Jurkat, Clone E6-1 (cell line): ENCODE results near the gene TMED4.

Experiments
- DNase-seq: peaks from one replicate; pipeline ENCODE4 v3.0.0-alpha.2; 2011; ENCODE audit warnings: low read depth, low spot score
- H3K4me3 ChIP-seq: 2 replicates; pipeline ENCODE4 v1.5.1; 2011; ENCODE audit warnings: mild to moderate bottlenecking, low read length, control low read depth, moderate library complexity

TMED4 gene

DNA sequence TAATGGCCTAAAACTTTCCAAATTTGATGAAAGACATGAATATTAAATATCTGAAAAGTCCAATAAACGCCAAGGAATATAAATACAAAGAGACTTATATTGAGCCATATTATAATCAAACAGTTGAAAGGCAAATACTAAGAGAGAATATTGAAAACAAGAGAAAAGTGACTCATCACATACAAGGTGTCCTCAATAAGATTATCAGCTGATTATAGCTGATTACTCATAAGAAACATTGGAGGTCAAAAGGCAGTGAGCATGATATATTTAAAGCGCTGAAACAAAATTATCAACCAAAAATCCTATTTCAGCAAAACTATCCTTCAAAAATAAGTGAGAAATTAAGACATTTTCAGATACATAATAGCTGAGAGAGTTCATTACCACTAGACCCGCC lies 33.1 kb downstream of the TMED4 start:
- no peak overlapping the region for H3K4me3 ChIP-seq
- no peak for DNase-seq

DNA sequence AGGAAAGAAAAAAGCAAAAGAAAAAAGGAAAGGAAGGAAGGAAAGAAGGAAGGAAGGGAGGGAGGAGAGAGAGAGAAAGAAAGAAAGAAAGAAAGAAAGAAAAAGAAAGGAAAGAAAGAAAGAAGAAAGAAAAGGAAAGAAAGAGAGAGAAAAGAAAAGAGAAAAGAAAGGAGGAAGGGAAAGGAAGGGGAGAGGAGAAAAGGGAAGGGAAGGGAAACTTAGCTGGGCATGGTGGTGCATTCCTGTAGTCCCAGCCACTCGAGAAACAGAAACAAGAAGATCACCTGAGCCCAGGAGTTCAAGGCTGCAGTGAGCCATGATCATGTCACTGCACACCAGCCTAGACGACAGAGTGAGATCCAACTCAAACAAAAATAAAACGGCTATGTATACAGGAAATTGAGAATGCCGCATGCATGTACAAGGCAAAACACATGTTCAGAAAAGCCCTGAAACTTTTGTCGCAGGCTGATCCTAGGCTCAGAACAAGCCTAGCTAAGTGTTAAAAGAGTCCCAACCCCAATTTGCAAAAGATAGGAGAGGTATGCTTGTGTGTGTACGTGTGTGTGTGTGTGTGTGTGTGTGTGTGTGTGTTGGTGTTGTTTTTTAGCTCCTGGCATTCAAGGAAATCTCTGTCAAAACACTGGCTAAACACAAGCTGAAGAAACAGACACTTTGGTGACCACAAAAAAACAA lies 34.3 kb downstream of the TMED4 start:
- H3K4me3 ChIP-seq: no peak overlapping the region
- DNase-seq: no peak

DNA sequence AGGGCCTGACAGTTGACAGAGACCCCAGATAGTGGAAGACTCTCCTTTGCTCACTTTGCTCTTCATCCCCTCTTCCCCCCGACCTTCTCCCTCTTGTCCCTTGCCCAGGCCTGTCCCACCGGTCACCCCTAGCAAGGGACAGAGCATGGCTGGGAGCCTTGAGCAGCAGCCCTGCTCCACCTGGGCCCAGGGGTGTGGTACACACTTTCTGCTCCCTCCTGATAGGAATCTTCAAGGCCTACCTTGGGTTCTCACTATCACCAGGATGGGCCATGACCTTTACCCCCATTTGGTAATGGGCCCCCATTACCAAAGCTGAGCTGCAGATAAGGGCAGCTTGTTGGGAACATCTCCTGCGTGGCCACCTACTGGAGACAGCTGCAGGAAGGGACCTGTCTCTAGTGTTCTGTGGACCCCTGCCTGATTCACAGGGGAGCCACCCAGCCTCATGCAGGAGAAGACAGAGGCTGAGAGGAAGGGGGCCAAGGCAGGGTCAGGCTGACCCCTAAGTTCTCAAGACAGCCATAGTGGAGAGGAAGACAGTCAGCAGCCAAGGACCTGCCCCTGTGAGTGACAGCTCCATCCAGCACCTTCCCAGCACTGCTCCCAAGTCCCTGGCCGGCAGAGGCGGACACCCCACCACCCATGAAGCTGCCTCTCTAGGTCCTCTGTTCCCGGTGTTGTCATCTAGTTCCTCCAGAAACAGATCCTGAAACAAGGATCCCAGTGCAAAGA lies 40.0 kb downstream of the TMED4 start:
- no peak for DNase-seq
- H3K4me3 ChIP-seq: no peak overlapping the region

DNA sequence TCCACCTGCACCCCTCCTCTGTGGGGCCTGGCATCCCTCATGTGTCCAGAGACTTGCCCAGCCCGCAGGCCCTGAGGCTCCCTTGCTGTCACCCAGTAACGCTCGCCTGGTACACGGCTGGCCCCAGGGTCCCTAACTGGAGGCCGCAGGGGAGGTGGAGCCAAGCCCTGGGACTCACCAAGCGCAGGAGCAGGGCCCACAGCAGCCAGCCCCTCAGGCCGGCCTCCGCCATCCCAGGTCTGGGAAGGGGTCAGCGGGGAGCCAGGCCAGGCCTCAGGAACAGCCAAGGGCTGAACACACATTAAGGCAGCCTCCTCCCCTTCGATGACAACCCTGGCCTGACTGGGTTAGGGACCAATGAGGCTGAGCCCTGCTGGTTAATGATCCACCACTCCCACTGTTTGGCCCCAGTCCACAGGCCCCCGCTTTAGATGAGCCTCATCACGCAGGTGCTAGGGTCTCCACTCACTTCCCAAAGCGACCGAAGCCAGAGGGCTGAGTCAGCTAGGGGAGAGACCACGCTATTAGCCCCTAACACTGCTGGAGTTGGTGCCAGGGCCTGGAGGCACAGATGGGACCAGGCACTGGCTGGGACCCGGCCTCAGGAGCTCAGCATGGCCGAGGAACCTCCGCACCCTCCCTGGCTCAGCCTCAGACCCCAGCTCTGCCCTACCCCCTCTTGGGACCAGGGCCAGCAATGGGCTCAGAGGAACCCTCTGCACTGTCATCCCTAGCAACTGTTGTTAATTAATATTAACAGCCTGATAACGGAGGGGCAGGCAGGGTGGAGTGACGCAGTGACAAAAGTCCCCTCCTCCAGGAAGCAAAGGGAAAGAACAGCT lies 40.8 kb downstream of the TMED4 start, which contains the start of gene NPC1L1:
Gene NPC1L1 (minus strand): TSS at position 303 of the 842 bp plus-strand sequence. CDS start 71 bp downstream, at position 232.
- DNase-seq: no peak
- no peak within 1 kb of the TSS for H3K4me3 ChIP-seq

DNA sequence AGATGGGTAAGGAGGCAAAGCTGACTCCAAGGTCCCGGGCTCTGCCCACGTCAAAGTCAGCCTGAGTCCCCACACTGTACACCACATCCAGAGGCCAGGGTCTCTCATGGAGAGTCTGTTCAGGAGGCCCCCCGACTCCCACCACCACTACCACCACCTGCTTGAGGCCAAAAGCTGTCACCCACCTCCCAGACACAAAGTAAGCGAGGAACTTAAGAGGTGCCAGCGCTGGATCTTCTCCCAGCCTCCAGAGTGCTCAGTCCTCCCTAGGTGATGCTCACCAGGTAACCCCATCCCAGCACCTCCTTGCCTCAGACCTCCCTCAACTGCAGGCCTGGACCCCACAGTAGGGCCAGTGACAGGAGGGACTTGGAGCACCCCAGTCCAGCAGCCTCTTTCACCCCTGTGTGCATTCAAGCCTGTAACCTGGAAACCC lies 41.4 kb downstream of the TMED4 start:
- no peak for DNase-seq
- H3K4me3 ChIP-seq: no peak overlapping the region

DNA sequence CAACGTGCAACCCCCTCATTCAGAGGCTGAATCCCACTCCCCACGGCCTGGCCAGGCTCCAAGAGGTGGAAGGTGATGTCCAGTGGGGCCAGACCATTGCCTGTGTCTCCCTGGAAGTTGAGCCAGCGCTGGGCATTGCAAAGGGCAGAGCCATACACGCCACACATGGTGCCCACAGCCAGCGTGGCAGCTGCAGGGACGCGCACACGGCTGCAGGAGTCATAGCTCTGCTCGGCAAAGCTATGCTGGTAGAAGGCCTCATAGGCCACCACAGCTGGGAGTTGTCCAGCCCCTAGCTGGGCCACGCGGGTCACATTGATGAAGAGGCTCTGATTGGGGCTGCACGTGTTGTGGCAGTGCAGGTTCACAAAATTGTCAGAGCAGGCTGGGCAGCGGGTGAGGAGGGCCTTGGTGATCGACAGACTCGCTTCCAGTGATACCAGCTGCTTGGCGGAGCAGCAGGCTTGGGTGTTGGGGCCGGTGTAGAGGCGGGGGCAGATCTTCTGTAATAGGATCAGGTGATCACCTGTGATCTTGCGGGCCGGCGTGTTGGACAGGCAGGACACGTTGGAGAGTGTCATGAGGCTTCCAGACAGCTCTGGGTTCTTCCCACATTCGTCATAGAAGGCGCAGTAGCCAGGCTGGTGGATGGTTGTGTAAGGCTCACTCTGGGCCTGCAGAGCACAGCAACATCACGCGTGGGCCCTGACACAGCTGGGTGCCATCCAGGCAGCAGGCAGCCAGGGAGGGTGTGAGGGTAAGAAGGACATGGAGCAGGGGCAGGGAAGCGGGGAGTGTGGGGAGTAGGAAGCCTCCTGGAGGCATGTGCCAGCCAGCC lies 42.1 kb downstream of the TMED4 start:
- no peak for DNase-seq

DNA sequence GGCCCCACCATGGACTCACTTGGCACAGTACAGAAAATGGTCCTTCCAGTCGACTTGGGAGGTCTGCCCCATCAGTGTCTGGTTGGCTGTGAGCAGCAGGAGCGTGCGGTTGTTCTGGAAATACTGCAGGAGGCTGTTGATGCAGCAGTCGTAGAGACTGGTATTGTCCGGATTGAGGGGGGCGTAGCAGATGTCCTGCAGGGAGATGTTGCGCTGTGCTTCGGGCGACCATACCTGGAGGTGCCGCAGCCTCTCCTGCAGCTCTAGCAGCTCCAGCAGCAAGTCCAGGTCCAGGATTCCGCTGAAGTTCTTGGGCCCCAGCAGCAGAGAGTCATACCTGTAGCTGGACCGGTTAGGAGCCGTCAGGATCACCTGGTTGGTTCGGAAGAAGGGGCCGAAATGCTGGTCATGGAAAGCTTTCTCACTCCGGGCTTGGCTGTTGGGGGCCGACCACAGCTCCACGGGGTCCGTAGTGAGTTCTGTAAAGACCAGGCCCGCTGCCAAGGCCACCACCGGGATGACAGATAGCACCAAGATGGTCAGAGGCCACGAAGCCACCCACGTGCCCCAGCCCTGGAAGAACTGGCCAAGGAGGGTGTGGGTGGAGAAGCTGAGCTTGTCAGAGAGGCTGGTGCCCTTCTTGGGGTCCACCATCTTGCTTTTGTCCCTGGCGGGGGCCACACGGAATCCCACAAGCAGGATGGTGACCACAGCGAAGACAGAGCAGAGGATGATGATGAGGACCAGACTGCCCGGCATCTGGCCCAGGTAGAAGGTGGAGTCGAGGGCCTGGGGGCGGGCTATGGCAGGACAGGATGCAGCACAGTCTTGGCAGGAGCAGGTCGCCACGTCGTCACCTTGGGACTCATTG lies 43.0 kb downstream of the TMED4 start:
- no peak for DNase-seq
- no peak overlapping the region for H3K4me3 ChIP-seq

More for the DNA sequence above, 42.1 kb downstream of the TMED4 start:
- H3K4me3 ChIP-seq: no peak overlapping the region

DNA sequence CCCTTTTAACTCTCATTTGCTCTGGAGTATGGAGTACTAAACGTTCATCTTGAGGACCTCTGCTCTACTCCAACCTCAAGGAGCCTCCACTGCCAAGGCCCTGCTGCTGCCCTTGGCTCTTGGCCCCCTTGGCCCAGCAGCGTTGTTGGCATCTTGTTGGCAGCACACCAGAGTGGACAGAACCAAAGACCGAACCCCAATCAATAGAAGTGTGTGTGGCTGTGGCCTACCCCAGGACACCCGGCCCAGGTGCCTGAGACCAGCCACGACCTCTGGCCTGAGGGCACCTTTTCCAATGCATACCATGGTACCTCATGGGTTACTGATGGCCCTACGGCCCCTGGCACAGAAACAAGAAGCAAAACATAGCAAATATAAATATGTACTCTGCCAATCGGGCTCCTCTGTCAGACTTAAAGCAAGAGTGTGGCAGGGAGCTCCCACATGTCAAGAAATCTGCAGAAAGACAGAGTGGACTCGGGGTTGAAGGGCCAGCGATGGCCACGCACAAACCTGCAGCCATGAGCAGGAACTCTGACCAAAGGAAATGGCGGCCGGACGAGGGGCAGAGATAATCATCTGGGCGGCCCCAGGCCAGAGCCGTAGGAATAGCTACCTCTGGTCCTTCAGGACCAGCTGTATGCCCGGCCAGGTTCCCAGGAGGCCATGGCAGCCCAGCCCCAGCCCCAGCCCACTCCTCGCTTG lies 43.8 kb downstream of the TMED4 start:
- DNase-seq: no peak
- H3K4me3 ChIP-seq: no peak overlapping the region

DNA sequence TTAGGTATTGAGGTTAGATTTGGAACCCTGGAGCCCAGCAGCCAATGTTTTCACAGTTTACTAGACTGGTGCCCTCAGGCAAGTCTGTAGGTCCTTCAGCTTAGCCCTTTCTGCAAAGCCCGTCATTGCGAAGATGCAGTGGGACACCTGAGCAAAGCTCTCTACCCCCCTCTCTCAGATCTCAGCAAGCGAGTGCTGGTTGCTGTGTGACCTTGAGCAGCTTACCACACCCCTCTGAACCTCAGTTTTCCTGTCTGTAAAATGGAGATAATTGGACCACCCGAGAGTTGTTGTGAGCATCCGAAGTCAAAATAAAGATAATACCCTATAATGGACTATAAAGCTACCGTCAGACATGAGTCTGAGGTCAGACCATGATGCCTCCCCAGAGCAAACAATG lies 44.6 kb downstream of the TMED4 start:
- no peak overlapping the region for H3K4me3 ChIP-seq
- no peak for DNase-seq

DNA sequence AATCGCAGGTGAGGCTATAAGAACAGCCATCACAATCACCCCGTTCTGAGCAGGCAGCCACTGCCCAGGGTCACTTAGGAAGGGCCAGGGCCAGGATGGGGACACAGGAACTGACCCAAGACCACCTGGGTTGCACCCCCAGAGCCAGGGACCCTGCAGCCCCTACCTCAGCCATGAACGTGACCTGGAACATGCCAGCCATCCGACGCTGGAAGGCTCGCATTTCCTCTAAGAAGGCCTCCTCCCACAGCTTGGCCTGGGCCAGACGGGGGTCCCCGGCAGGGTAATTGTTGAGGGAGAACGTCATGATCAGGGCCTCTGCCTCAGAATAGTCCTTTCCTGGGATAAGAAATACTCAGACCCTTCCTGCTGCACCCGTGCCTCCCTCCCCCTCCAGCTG lies 45.9 kb downstream of the TMED4 start:
- DNase-seq: no peak
- no peak overlapping the region for H3K4me3 ChIP-seq

DNA sequence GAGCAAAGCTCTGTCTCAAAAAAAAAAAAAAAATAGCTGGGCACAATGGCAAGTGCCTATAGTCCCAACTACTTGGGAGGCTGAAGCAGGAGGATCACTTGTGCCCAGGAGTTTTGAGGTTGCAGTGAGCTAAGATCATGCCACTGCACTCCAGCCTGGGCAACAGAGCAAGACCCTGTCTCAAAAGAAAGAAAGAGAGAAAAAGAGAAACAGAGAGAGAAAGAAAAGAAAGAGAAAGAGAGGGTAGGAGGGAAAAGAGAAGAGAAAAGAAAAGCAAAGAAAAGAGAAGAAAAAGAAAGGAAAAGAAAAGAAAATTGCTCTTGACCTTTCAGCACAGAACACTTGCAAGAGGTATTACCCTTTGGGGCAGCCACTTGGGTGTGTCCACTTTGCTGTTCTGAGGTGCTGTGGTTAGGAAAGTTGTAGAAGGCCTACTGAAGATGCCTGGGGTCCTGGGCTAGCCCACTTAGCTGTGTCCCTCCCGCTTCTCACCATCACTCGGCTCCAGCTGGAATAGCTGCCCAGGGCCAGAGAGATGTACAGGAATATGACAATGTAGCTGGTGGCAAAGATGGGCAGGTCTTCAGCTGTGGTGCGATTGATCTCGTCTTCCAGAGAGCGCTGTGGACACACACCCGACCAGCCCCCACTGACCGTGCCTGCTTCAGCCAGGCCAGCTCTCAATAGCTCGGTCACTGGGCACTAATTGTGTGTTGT lies 46.5 kb downstream of the TMED4 start:
- H3K4me3 ChIP-seq: no peak overlapping the region
- DNase-seq: no peak

DNA sequence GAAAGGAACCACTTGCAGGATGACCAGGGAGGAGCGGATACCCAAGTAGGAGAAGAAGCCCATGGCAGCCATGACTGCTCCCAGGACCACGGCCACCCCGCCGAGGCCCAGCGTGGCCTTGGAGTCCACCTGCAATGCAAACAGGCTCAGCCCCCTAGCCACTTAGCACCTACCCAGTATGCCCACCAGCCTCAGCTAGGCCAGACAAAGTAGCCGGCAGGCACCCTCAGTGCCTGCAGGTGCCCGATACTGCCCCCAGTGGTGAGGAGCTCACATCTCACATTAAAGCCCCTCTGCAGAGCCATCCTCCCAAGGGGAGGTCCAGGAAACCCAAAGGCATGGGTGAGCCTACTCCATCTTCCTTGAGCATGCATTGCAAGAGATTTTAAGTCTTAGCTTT lies 47.5 kb downstream of the TMED4 start:
- H3K4me3 ChIP-seq: no peak overlapping the region
- DNase-seq: peak; percentile 45

DNA sequence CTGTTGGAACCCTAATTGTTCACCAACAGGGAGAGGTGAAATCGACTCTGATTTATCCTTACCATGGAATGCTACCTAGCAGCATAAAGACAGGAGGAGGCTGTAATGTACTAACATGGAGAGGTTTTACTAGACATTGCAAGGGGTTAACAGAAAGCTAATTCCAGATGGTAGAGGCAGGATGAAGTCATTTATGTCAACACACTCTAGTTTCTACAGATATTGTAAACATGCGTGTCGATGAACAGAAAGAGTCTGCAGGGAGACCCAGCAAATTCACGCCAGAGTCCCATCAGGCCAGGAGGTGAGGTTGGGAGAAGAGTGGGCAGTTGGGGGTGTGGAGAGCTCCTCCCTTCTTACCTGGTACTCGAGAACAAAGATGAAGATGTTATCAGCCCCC lies 47.9 kb downstream of the TMED4 start:
- DNase-seq: no peak
- H3K4me3 ChIP-seq: no peak overlapping the region

DNA sequence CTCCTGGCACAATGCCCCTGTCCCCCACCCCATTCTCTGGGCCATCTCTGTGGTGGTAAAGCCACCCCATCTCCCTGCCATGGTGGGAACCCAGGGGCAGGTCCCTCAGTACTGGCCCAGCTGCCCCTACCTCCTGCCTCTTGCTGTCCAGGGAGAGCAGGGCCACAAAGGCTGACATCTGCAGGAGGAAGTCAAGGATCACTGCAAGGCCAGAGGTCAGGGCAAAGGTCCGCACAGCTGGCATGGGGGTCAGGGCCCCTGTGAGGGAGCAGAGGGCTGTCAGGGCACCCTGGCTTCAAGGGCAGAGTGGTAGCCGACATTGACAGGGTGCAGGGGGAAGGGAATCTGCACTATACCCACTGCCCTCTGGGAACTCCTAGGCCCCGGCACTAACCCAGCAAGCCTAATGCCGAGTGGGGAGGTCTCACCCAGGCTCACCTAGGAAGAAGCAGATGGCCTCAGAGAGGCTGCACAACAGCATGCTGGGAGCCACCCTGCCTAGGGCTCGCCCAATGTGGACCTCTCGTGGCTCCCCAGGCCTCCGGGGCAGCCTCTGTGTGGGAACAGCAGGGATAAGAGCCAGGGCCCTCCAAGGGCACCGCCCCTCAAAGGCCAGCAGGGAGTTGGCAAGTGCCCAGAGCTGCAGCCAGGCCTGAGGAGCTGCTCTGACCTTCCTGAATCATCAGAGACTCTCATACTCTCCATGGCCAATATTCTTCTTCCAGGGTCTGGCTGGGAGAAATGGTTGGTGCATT lies 48.6 kb downstream of the TMED4 start:
- DNase-seq: no peak
- H3K4me3 ChIP-seq: no peak overlapping the region

DNA sequence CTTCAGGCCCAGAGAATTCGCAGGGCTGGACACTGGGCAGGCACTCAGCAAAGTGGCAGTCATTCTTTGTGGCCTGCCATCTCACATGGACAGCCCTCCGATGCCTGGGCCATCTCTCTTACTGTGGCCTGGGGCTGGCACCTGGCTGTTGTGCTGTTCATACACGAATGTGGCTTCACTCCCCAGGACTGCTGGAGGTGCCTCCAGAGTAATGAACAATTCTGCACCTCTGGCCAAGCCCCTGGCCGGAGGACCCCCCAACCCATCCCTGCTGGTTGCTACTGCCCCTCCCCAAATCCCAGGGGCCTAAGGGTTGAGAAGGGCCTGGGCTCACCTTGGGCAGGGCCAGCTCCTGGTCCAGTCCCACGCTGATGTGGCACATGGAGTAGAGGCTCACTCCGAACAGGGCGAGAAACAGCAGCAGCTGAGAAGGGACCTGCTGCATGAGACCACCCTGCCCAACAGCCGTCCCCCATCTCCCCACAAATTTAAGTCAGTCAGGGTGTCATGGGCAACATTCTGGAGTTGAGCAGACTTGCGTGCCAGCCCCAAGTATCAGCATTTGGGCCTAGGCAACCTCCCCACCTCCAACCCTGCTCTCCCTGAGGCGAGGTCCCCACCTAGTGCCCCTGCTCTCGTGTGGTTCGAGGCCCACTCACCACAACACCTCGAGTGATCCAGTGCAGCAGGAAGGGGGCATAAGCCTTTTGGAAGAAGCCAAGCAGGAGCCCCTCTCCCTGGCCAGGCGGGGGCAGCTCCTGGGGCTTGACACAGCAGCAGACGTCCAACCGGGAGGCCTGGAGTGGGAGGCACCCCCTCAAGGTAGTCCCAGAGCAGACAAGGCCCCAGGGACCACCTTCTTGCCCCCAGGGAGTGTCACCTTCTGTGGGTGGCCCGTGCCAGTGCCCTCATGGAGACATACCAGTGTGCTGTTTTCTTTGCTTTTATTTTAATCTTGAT lies 50.3 kb downstream of the TMED4 start:
- no peak for DNase-seq
- no peak overlapping the region for H3K4me3 ChIP-seq
